ENCODE measurements around the gene MCF2.

The MCF2 gene

DNA sequence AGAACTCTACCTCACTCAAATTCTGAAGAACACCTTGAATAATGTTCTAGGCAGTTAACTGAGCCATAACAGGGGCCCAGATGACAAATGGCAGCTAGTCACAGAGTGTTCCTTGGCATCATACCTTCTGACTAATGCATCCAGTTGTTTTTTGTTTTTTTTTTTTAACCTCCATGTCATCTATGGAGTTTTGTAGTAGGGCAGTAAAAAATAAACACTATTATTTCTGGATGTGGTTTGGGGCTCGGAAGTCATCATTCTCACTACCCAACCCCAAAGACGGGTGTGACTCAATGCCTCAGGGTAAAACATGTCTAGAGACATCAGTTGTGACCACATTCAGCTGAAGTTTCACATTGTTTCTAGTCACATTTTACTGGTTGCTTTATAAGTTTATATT is 31.2 kb upstream of the MCF2 start:
- H3K4me2 ChIP-seq (ENCODE audit: low read depth, low read length) = peak overlapping the region; percentile 51

GRCh38 chrX:139738581-139738980 is 30.6 kb upstream of the MCF2 start:
- TF ChIP-seq CTCF (IDR thresholded peaks at IDR 0.05; ENCODE audit: low read length) = no peak
- no peaks in the 10 kb centered on the region for H3K27me3 ChIP-seq (replicated peaks; ENCODE audit: insufficient read depth, low read length)
- no peak overlapping the region for H3K4me3 ChIP-seq (ENCODE audit: low read length)
- H3K36me3 ChIP-seq (replicated peaks; ENCODE audit: insufficient read depth, low read length) = no peaks in the 10 kb centered on the region
- no peaks in the 10 kb centered on the region for H3K79me2 ChIP-seq (ENCODE audit: low read length)
- H3F3A ChIP-seq (ENCODE audit: insufficient read depth, low read length) = peaks cover 4% of the 10 kb centered on the region
- H2AFZ ChIP-seq (ENCODE audit: low read length) = no peak overlapping the region
- H3K27ac ChIP-seq (ENCODE audit: low read length) = peak overlapping the region; percentile 71; the same call in 1 of the 2 replicates
- no peaks in the 10 kb centered on the region for H3K9me3 ChIP-seq (replicated peaks; ENCODE audit: insufficient read depth, low read length)
- H4K20me1 ChIP-seq (ENCODE audit: insufficient read depth, low read length) = no peaks in the 10 kb centered on the region
- H3K4me2 ChIP-seq (ENCODE audit: low read depth, low read length) = peak overlapping the region; percentile 51
- H3K9me2 ChIP-seq (replicated peaks; ENCODE audit: insufficient read depth, low read length) = no peaks in the 10 kb centered on the region
- peak; percentile 53 for DNase-seq
- peaks cover 25% of the 10 kb centered on the region for H3K4me1 ChIP-seq (ENCODE audit: low read length)
- no peak overlapping the region; the same call in 1 of the 2 replicates for H3K9ac ChIP-seq (ENCODE audit: low read length)

More for the DNA sequence above, 31.2 kb upstream of the MCF2 start:
- H3K9me2 ChIP-seq (replicated peaks; ENCODE audit: insufficient read depth, low read length) = no peaks in the 10 kb centered on the region
- H4K20me1 ChIP-seq (ENCODE audit: insufficient read depth, low read length) = no peaks in the 10 kb centered on the region
- no peak overlapping the region for H3K4me3 ChIP-seq (ENCODE audit: low read length)
- H3K27ac ChIP-seq (ENCODE audit: low read length) = peak overlapping the region; percentile 71; the same call in 1 of the 2 replicates
- no peak overlapping the region; the same call in 1 of the 2 replicates for H3K9ac ChIP-seq (ENCODE audit: low read length)
- H3K79me2 ChIP-seq (ENCODE audit: low read length) = no peaks in the 10 kb centered on the region
- TF ChIP-seq EZH2 (optimal IDR thresholded peaks at IDR 0.05; ENCODE audit: low read depth, low read length) (no peak), CTCF (IDR thresholded peaks at IDR 0.05; ENCODE audit: low read length) (no peak), EZH2phosphoT487 (IDR thresholded peaks at IDR 0.05; ENCODE audit: low read length) (no peak)
- H2AFZ ChIP-seq (ENCODE audit: low read length) = no peak overlapping the region
- H3K36me3 ChIP-seq (replicated peaks; ENCODE audit: insufficient read depth, low read length) = no peaks in the 10 kb centered on the region
- DNase-seq = peak; percentile 87
- H3F3A ChIP-seq (ENCODE audit: insufficient read depth, low read length) = peaks cover 4% of the 10 kb centered on the region
- no peaks in the 10 kb centered on the region for H3K27me3 ChIP-seq (replicated peaks; ENCODE audit: insufficient read depth, low read length)
- no peaks in the 10 kb centered on the region for H3K9me3 ChIP-seq (replicated peaks; ENCODE audit: insufficient read depth, low read length)
- peaks cover 25% of the 10 kb centered on the region for H3K4me1 ChIP-seq (ENCODE audit: low read length)

DNA sequence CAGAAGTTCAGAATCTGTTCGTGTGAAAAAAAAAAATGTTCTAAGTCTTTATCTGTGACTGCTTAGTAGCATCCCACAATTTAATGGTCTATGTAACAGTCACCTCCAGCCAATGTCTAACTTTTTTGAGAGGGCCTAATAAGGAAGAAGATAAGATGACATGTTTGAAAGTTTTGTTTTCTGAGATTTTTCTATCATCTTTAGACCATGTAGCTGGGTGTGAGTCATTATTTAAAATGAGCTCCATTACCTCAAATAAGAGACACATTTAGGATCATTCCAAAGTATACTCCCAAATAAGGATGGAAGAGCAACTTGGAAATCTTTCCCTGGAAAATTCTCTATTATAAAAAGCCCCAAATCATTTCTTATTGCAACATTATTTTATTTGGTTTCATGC is 28.2 kb upstream of the MCF2 start:
- DNase-seq = no peak
- H3K36me3 ChIP-seq (replicated peaks; ENCODE audit: insufficient read depth, low read length) = no peaks in the 10 kb centered on the region
- no peaks in the 10 kb centered on the region for H3K9me3 ChIP-seq (replicated peaks; ENCODE audit: insufficient read depth, low read length)
- H3K4me2 ChIP-seq (ENCODE audit: low read depth, low read length) = no peak overlapping the region
- peaks cover 25% of the 10 kb centered on the region for H3K4me1 ChIP-seq (ENCODE audit: low read length)
- H4K20me1 ChIP-seq (ENCODE audit: insufficient read depth, low read length) = no peaks in the 10 kb centered on the region
- TF ChIP-seq CTCF (IDR thresholded peaks at IDR 0.05; ENCODE audit: low read length) (no peak), EZH2phosphoT487 (IDR thresholded peaks at IDR 0.05; ENCODE audit: low read length) (no peak), EZH2 (optimal IDR thresholded peaks at IDR 0.05; ENCODE audit: low read depth, low read length) (no peak)
- H3K79me2 ChIP-seq (ENCODE audit: low read length) = no peaks in the 10 kb centered on the region
- peaks cover 4% of the 10 kb centered on the region for H3F3A ChIP-seq (ENCODE audit: insufficient read depth, low read length)
- H3K27me3 ChIP-seq (replicated peaks; ENCODE audit: insufficient read depth, low read length) = no peaks in the 10 kb centered on the region
- H3K4me3 ChIP-seq (ENCODE audit: low read length) = no peak overlapping the region
- no peak overlapping the region for H3K9ac ChIP-seq (ENCODE audit: low read length)
- no peak overlapping the region for H3K27ac ChIP-seq (ENCODE audit: low read length)
- no peaks in the 10 kb centered on the region for H3K9me2 ChIP-seq (replicated peaks; ENCODE audit: insufficient read depth, low read length)
- H2AFZ ChIP-seq (ENCODE audit: low read length) = no peak overlapping the region
